Ectodermal cell (in vitro differentiated cells): Measurements from ENCODE around the gene SPPL2A.

Experiments used
- H3K27ac ChIP-seq: 2 replicates; pipeline ENCODE4 v1.7.0; 2013; ENCODE audit warnings: mild to moderate bottlenecking, low read depth, low read length; ENCODE audit not compliant: insufficient read depth, poor library complexity, severe bottlenecking
- H3K27me3 ChIP-seq: 2 replicates; pipeline ENCODE4 v1.7.0; 2013; ENCODE audit warnings: mild to moderate bottlenecking, low read length; ENCODE audit not compliant: insufficient read depth, control insufficient read depth, poor library complexity, severe bottlenecking
- H3K36me3 ChIP-seq: one replicate; pipeline ENCODE4 v1.7.0; 2013; ENCODE audit warnings: low read length; ENCODE audit not compliant: control insufficient read depth, insufficient read depth
- H3K4me1 ChIP-seq: one replicate; pipeline ENCODE4 v1.7.0; 2013; ENCODE audit warnings: low read length; ENCODE audit not compliant: control insufficient read depth, insufficient read depth
- H3K4me3 ChIP-seq: 2 replicates; pipeline ENCODE4 v1.7.0; 2013; ENCODE audit warnings: low read depth, low read length, control low read depth; ENCODE audit not compliant: insufficient read depth
- H3K9me3 ChIP-seq: 2 replicates; pipeline ENCODE4 v1.7.0; 2013; ENCODE audit warnings: mild to moderate bottlenecking, low read length, moderate library complexity; ENCODE audit not compliant: control insufficient read depth
- WGBS, 2 experiments: methylation state at CpG; one replicate each; pipeline ENCODE4 v1.1.7; 2013; ENCODE audit warnings: missing lambda C conversion rate in 2 of 2; 5-methylcytosine and 5-hydroxymethylcytosine counted together

Gene SPPL2A

DNA sequence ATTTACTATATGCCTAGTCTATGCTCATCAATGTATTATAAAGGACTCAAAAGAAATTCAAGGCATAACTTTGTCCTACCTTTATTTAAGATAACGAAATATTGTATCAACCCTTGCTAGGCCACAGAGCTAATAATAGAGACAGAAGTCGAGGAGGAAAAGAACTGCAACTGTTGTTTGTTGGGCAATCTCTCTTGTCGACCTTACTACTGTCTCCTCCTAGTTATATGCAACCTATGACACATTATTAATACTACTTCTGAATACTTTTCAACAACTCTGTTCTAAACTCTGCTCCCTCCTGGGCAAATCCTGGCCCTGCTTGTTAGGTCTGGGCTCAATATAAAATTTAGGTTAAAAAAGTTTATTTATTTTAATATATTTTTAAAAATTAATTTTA lies 24.6 kb downstream of the SPPL2A start:
- Histone ChIP-seq H3K27ac (no peak overlapping the region), H3K27me3 (no peaks in the 10 kb centered on the region), H3K4me3 (no peak overlapping the region), H3K9me3 (no peaks in the 10 kb centered on the region), H3K4me1 (no peaks in the 10 kb centered on the region), H3K36me3 (no peaks in the 10 kb centered on the region)
- 88 to 100% methylated on average over 3 of the region's 3 CpGs for WGBS, 2 experiments

DNA sequence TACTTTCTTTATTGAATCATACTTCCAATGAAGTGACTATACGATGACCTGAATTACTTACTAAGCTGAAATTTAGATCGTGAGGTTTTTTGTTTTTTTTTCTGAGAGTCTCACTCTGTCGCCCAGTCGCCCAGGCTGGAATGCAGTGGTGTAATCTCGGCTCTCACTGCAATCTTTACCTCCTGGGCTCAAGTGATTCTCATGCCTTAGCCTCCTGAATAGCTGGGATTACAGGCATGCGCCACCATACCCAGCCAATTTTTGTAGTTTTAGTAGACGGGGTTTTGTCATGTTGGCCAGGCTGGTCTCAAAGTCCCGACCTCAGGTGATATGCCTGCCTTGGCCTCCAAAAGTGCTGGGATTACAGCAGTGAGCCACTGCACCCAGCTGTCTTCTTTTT lies 28.7 kb downstream of the SPPL2A start:
- H3K36me3 ChIP-seq: no peaks in the 10 kb centered on the region
- no peak overlapping the region for H3K27ac ChIP-seq
- 90 to 94% methylated on average over 8 of the region's 8 CpGs for WGBS, 2 experiments
- H3K4me3 ChIP-seq: no peak overlapping the region
- H3K4me1 ChIP-seq: no peaks in the 10 kb centered on the region
- no peaks in the 10 kb centered on the region for H3K27me3 ChIP-seq
- H3K9me3 ChIP-seq: no peaks in the 10 kb centered on the region

DNA sequence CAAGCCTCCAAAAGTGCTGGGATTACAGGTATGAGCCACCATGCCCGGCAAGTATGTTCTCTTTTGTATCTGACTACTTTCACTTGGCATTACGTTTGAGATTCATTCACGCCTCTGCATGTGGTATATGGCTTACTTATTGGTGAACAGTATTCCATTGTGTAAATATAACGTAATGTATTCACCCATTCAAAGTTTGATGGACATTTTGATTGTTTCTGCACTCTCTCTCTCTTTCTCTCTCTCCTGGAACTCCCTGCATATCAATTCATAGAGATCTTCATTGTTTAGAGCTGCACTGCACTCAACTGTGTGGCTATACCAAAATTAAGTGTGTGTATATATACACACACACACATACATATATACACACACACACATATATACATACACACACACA lies 30.4 kb downstream of the SPPL2A start:
- no peak overlapping the region for H3K4me3 ChIP-seq
- WGBS, 2 experiments: 94 to 100% methylated on average over 2 to 4 of the region's 4 CpGs
- no peak overlapping the region for H3K27ac ChIP-seq
- no peaks in the 10 kb centered on the region for H3K36me3 ChIP-seq
- H3K4me1 ChIP-seq: no peaks in the 10 kb centered on the region
- H3K27me3 ChIP-seq: no peaks in the 10 kb centered on the region
- H3K9me3 ChIP-seq: no peaks in the 10 kb centered on the region

DNA sequence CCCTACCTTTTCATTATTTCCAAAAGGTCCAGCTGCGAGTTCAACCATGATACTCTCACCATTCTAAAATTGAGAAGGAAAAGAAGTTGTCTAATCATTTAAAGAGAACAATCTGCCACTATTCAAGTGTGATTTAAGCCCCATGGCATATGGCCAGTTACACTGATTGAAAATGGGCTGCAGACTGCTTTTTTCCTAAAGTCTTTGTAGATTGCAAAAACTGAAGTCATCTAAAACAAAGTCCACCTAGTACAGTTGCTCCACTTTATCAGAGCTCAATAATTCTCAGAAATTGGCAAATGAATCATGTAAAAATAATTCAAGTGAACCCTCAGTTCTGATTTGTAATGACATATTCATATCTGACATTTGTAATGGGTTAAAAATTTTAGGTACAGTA lies 39.2 kb downstream of the SPPL2A start:
- Histone ChIP-seq H3K27me3 (no peaks in the 10 kb centered on the region), H3K27ac (no peak overlapping the region), H3K4me1 (no peaks in the 10 kb centered on the region), H3K36me3 (no peaks in the 10 kb centered on the region), H3K4me3 (no peak overlapping the region), H3K9me3 (no peaks in the 10 kb centered on the region)
- 100% methylated on average over 1 of the region's 1 CpG for WGBS, 2 experiments

DNA sequence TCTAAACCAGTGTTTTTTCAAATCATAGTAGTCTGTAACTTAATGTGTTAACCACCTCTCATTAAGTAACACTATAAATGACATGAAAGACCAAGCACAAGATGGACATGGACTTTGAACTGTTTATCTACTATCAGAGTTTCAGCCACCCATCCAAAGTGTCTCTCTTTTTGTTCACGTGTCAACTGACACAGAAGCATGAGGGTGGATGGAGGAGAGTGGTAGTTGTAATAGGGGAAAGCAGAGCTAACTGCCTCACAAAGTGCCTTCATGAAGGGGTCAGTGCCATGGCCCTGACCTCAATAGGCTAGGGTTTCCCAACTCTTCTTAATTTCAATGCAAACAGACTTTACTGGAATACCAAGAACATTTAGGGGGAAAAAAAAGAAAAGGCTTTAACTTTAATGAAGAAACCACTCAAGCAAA lies 46.8 kb downstream of the SPPL2A start:
- Histone ChIP-seq H3K36me3 (no peaks in the 10 kb centered on the region), H3K4me1 (no peaks in the 10 kb centered on the region), H3K9me3 (no peaks in the 10 kb centered on the region), H3K4me3 (no peak overlapping the region), H3K27me3 (no peaks in the 10 kb centered on the region), H3K27ac (no peak overlapping the region)
- 100% methylated on average over 1 of the region's 1 CpG for WGBS, 2 experiments

DNA sequence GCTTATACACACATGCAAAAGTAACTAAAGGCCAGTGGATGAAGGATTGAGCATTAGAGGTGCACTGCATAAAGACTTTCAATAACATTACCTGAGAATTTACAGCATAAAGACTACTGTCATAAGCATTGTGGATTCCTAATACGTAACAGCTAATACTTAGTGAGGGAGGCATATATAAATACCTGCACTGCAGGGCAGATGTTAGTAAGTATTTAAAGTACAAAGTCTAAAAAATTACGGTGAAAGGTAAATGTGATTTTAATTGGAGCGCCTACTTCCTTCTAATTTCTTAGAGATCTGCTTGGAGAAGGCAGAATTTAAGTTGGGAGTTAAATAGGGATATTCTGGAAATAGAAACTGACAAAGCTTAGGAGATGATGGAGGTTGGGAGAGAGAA lies 53.5 kb downstream of the SPPL2A start:
- WGBS, 2 experiments: 97 to 98% methylated on average over 3 of the region's 3 CpGs
- no peak overlapping the region for H3K27ac ChIP-seq
- H3K4me3 ChIP-seq: no peak overlapping the region
- no peaks in the 10 kb centered on the region for H3K36me3 ChIP-seq
- H3K27me3 ChIP-seq: no peaks in the 10 kb centered on the region
- H3K9me3 ChIP-seq: no peaks in the 10 kb centered on the region
- H3K4me1 ChIP-seq: no peaks in the 10 kb centered on the region

DNA sequence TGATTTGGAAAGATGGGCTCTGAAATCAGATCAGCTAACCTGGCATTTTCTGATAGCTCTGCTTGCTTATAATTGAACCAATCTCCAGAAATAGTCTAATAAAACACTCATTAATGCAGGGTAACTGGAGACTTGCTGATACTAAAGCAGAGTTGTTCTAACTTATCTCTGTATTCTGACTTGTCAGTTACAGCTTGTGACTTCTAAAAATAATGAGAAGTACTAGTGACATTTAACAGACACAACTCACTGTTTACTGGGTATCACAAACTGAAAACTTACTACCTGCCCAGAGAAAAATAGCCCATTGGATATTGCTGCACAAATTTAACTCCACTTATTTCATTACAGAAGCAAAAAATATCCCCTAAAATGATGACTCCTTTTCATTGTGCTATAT lies 54.9 kb downstream of the SPPL2A start:
- H3K4me1 ChIP-seq: no peaks in the 10 kb centered on the region
- H3K4me3 ChIP-seq: no peak overlapping the region
- H3K36me3 ChIP-seq: no peaks in the 10 kb centered on the region
- H3K9me3 ChIP-seq: no peaks in the 10 kb centered on the region
- no peaks in the 10 kb centered on the region for H3K27me3 ChIP-seq
- H3K27ac ChIP-seq: no peak overlapping the region

DNA sequence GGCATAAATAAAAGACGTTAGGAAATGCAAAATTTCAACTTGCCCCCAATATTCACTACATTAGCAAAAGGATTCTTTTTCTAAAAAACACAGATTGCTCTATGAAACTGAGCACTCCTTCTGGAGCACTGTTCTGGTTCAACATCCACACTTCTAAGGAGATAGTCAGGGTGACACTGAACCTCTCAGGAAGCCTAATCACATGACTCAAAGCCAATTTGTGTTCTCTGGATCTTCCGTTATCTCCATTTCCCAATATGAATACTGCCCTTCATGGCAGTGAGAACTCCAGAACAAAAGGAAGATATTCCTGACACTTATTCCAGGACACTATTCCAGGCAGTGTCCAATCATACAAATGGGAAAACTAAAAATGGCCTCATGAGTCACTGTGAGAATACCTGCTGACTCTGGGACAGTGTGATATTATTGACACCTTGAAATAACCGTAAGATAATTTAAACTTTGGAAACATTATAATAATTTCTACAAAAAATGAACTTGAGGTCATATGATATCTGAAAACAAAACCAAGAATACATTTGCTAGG lies 57.6 kb downstream of the SPPL2A start:
- Histone ChIP-seq H3K27me3 (no peaks in the 10 kb centered on the region), H3K36me3 (no peaks in the 10 kb centered on the region), H3K4me1 (no peaks in the 10 kb centered on the region), H3K27ac (no peak overlapping the region), H3K9me3 (no peaks in the 10 kb centered on the region), H3K4me3 (no peak overlapping the region)
- WGBS, 2 experiments: 94 to 97% methylated on average over 2 of the region's 3 CpGs

DNA sequence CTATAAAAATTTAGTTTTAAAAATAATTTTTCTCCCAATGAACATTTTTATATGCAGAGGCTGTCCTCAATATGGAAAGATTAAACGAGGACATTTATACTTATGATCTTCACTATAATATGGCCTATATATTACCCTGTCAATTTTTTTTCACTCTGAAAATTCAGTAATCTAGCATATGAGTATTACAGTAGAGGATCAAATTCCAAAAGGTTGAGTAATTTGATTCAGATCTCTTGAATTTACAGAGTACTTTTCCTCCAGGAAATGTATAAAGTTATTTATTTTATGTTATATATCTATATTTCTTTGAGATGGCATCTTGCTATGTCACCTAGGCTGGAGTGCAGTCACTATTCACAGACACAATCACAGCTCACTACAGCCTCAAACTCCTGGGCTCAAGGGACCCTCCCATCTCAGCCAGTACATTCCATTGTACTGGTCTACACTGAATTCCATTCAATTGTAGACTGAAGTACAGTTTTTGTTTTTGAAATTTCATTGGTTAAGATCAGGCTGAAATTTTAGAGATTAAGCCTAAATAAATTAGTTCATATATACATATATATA lies 62.7 kb downstream of the SPPL2A start:
- Histone ChIP-seq H3K27ac (no peak overlapping the region), H3K4me3 (no peak overlapping the region), H3K4me1 (no peaks in the 10 kb centered on the region), H3K27me3 (no peaks in the 10 kb centered on the region), H3K36me3 (no peaks in the 10 kb centered on the region), H3K9me3 (no peaks in the 10 kb centered on the region)
- 86% methylated on average over 1 of the region's 1 CpG; no CpG with 5 or more reads in 1 of the 2 experiments for WGBS, 2 experiments

DNA sequence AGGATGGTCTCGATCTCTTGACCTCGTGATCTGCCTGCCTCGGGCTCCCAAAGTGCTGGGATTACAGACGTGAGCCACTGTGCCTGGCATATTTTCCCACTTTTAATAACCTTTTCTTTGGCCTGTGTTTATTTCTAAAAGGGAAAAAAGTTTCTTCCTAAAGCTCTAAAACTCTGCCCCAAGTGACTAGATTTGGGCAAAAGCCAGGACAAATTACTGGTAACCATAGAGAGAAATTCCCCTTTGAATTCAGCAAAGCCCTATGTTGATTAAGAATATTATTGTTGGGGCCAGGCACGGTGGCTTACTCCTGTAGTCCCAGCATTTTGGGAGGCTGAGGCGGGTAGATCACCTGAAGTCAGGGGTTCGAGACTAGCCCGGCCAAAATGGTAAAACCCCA lies 67.4 kb downstream of the SPPL2A start:
- Histone ChIP-seq H3K9me3 (no peaks in the 10 kb centered on the region), H3K4me1 (no peaks in the 10 kb centered on the region), H3K36me3 (no peaks in the 10 kb centered on the region), H3K27me3 (no peaks in the 10 kb centered on the region), H3K4me3 (no peak overlapping the region), H3K27ac (no peak overlapping the region)
- 87 to 92% methylated on average over 8 of the region's 8 CpGs for WGBS, 2 experiments
